NCI-H2029 treated with DMSO at 0.1 percent for 48 hours (cell line): Measurements from ENCODE around the gene FGD6.
"Not testable (repeated sequence)": the region's sequence is repeated elsewhere in the genome, so short reads cannot be mapped to it uniquely, and the experiment has no call there.

Source experiments
- DNase-seq: peaks from one replicate; lab custom pipeline; 2025; lab: John Stamatoyannopoulos, UW

FGD6 gene

DNA sequence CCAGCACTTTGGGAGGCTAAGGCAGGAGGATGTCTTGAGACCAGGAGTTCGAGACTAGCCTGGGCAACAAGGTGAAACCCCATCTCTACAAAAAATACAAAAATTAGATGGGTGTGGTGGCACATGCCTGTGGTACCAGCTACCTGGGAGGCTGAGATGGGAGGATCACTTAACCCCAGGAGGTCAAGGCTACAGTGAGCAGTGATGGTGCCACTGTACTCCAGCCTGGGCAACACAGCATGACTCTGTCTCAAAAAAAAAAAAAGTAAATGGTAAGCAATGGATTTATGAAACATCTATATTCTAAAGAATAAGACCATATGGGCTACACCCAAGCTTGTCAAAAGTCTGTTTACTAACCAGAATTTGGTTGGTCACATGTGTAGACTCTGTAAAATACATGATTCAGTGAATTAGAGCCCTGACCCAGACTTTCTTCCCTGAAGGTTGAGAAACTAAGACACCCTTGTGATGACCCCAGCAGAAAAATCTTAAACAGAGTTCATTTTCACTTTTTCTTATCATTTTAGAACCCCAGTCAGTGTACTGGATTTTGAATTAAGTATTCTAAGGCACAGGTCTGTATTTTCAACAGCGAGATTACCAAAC lies 12.1 kb downstream of the FGD6 start:
- no peak for DNase-seq

DNA sequence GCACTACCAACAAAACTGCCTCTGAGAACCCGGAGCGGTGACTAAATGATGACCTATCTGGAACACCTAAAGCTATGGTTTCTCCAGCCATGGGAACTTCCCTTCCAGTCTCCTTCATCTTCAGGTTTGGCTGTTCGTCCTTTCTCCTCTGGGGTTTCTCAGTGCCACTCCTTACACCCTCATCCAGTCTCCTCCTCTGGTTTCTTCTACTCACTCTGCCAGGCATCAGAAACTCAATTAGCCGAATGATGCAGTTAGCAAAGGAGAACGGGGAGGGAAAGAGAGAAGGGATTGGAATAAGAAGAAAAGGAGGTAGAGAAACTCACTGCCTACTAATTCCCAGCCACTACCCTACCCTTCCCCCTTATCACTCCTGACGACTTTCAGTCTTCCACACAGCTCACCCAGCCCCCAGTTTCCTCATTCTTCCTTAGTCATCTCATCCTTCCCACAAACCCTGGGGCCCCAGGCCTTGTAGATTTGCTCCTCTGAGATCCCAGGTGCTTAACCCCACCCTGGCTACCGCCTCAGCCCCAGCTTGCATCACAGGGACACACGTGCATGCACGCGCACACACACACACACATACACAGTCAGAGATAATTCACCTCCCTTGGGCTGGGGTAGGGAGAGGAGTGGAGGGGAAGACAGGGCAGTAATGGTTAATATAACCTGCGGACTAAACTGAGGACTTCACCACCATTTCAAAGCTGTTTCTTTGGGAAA lies 13.0 kb downstream of the FGD6 start:
- no peak for DNase-seq

DNA sequence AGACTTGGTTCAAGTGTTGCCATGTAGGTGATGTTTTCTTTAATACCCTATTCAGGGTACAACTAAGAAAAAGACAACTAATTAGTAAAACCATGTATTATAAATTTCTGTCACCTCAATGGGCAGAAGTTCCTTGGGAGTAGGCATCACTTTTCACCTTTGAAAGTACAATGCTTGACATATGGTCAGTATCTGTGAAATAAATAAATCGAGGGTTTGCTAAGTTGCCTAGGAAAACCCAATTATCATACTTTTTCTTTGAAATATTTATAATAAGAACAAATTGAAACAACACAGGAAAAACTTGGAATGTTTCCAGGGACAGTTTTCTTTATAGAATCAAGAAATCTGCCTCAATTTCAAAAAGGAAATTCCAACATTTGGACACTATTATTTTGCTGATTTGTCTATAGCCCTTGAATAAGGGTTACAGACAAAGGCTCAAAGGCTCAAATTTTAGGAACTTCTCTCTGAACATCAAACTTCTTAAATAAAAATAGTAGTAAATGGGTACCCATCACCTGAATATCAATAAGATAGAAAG lies 13.7 kb downstream of the FGD6 start:
- no peak for DNase-seq

DNA sequence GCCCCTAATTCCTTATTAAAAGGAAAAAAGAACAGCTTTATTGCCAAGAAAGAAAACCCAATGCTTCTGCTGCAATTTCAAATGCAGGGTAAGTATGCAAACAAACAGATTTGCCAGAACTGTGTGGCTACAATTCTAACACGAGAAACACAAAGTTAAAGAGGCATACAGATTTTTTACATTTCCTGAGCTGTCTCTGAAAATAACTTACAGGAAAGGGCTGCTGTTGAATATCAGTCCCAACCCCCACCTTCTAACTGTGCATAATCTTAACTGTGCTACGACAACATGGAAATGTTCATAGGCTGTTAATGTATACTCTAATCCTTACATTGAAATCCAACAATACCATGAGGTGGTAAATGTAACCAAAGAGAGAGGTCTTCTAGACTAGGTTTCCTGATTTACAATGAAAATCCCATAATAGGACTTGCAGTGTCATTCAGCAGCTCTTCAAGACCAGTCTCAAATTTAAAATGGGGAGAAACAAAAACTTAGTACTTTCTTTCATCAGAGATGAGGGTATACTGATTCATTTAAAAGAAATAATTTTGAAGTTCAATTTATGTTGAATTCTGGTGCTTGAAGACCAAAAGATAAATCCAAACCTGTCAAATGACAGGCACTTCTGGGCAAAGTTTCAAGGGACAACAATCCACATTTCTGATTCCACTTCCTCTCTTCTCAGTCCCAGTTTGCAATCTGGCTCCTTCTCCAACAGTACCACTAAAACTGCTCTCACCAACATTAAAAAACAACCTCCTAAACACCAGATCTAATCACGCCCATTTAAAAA lies 14.4 kb downstream of the FGD6 start:
- no peak for DNase-seq

DNA sequence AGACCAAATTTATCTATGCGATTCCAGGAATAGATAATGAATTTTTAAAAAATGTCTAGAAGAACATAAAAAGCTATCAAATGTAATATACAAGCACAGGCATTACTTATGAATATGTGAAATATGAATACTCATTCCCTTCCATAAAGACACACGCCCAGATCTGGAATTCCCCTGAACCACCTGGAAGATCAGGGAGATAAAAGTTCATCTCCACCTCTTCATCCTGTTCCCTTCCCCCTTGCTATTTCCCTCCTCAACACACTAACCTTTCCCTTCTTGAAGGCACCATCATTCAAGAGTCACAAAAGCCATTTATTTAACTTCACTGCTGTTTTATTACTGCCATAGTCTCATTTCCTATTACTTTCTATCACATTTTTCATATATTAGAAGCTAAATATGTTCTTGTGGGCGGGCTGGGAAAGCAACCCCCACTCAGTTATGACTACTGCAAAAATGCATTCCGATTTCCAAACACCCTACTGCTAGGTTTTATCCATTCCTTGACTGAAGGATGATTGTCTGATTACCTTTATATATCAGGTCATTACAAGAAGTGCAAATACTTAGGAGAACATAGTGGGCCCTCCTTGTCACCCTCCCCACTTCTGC lies 16.1 kb downstream of the FGD6 start:
- DNase-seq = no peak

DNA sequence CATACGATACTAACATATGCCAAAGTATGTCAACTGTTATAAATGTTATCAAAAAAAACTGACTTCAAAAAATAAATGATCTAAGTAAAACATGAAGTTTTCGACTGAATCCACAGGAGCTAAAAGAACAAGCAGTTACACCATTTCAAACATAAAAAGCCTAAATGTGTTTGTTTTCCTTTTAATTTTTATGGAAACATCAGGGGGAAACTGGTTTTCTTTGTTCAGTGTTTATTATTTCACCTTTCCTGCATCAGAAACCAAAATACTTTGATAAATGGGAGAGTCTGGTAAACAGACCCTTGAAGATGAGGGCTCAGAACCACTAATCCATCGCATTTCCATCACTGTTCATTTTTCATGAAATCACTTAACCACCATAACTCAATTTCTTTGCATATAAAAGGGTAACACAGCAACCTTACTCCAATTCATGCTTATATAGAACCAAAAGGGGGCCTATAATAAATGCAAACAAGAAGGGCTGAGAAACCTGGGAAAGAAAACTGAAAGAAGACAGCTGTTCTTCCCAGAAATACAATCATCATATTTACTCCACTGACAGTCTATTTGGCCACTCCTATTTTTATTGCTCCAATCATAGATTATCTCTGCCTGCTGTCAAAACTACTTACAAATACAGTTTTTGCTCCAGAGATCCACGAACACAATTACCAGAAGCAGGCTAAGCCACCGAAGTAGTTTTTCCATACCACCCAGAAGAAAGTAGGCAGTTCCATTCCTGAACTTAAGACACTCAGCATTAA lies 17.0 kb downstream of the FGD6 start:
- no peak for DNase-seq

DNA sequence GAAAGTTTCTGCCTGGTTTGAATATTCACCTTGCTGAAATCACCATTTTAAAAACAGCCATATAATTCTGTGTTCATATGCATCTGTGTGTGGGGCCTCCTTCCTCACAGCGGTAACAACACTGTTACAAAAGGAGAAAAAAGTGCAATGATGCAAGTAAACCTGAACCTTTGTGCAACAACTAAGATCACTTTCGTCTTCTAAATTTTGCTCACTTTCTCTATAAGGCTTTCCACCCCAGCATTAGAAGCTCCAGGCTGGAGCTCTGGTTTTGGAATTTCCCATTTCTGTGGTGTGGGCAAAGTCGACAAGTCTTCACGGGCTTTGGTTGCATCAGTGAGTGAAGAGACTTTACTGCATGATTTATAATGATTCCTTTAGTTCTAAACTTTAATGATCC lies 18.4 kb downstream of the FGD6 start:
- no peak for DNase-seq

DNA sequence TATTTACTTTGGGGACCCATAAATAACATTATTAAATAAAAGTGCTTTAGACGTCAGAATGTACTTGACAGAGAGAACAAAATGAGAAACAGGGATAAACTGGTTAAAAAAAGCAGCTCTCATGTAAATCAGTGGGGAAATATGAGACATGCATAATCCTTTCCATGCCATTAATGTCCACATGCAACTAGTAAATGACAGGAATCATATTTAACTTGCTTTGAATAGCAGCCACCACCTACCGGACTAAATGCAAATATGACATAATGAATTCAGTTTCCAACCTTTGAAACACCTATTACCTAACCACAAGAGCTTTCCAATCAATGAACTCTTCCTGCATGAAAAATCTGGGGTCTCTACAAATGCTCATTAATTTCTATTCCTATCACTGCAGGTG lies 19.6 kb downstream of the FGD6 start:
- DNase-seq = no peak

DNA sequence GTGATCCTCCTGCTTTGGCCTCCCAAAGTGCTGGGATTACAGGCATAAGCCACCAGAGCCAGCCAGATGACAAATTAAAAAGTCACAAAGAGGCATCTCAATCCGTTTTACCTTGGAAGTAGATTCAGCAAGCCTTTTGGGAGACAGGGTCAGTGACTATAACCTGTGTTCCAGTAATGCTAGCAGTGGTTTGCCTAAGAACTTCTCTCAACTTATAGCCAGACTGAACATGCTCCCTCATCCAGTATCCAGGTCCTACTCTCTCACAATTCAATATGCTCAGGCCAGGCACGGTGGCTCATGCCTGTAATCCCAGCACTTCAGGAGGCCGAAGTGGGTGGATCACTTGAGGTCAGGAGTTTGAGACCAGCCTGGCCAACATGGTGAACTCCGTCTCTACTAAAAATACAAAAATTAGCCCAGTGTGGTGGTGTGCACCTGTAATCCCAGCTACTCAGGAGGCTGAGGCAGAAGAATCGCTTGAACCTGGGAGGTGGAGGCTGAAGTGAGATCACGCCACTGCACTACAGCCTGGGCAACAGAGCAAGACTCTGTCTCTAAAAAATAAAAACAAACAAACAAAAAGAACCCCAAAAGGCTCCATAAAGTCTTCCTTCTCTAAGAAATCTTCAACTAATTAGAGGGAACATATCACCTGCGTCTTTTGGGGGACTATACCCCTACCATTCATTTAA lies 20.2 kb downstream of the FGD6 start:
- DNase-seq = not testable (repeated sequence)

DNA sequence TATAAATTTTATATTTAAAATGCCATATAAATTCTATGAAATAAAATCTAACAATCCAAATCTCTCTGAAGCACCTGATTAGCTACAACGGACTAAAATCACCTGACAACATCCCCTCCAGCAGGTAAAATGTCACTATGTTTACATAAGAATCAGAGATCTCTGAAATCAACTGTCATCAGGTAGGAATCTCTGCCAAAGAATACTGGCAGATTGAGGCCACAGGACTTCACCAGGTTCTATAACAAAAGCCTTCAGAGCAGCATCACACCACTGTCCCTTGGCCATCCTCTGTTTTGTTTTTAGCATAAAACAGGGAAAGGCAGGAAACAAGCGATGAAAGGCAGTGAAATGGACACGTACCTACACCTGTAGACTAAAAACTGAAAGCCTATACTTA lies 22.1 kb downstream of the FGD6 start:
- DNase-seq = peak; percentile 51

DNA sequence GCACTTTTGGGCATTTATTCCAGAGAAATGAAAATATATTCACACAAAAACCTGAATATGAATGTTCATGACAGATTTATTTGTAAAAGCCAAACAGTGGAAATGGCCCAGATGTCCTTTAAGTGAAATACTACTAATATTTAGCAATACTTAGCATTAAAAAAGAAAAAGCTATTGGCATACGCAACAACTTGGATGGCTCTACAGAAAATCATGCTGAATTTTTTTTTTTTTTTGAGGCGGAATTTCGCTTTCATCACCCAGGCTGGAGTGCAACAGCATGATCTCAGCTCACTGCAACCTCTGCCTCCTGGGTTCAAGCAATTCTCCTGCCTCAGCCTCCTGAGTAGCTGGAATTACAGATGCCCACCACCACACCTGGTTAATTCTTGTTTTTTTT lies 24.1 kb downstream of the FGD6 start:
- no peak for DNase-seq

DNA sequence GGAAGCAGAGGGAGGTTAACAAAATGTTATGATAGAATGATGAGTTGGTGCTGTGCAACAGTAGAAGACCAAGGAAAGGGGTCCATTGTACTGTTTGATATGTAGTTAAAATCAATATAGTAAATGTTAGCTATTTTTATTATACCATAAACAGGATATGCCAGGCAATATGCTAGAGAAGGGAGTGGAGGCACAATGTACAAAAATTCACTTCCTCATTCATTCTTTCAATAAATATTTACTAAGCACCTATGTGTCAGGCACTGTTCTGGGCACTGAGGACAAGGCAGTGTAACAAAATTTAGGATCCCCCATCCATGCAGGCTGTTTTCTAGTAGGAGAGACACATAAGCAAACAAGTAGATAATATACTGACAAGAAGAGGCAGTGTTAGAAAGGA lies 25.0 kb downstream of the FGD6 start:
- no peak for DNase-seq

DNA sequence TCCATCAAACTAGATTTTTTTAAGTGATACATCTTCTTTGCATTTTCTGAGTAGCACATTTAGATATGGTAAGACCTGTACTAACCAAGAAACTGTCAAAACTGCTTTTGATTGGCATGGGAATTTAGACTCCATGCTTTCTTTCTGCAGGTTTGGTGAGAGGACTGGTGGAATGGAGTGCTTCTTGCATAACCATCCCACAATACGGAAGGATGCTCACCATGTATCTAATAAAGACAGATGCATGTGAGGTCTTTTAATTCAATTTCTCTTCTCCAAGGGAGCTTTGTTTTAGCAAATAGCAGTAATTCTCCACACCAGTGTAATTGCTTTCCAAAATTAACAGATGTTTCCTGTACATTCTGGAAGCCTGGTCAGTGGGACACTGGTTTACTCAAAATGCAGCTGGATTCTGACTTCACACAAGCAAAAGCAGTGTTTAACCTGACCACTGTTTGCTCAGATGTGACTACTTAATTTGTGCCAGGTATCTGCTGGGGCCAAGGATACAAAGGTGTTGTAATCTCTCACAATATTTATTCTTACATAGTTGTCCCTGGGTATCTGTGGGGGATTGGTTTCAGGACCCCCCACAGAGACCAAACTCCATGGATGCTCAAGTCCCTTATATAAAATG lies 26.1 kb downstream of the FGD6 start:
- DNase-seq = no peak

DNA sequence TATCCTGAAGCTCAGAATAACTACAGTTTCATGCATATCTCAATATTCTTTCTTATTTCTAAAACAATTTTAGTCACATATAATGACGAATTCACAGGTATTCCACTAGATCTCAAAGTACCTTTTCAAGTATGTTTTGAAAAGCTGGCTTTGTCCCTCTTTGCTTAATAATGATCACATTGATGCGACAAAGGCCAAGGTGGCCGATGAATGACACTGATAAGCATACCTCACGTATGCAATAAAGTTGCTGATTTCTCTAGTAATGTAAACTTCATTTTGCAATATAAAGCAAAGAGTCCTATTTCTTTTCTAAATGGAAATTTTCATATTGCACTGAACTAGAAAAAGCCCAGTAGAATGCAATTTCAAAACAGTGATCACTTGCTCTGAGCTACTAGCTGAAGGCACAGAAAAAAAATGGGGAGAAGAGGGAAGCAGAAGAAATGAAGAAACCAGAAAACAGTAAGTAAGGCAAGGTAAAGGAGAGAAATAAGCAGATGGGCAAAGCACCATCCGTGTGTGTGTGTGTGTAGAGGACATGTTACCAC lies 29.3 kb downstream of the FGD6 start:
- no peak for DNase-seq

DNA sequence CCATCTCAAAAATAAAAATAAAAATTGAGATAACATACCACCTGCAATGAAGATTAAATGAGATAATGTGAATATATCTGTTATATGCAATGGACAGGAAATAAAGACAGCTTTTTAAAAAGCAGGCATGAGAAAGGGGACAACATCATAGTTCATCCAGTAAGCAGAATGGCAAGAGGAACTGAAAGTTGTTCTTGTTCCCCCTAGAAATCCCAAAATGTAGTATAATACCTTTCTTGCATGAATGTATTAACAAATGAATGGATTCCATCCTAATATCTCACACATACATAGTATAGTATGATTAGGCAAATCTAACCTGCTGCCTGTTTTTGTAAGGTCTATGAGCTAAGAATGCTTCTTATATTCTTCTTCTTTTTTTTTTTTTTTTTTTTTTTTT lies 31.4 kb downstream of the FGD6 start:
- DNase-seq = no peak

DNA sequence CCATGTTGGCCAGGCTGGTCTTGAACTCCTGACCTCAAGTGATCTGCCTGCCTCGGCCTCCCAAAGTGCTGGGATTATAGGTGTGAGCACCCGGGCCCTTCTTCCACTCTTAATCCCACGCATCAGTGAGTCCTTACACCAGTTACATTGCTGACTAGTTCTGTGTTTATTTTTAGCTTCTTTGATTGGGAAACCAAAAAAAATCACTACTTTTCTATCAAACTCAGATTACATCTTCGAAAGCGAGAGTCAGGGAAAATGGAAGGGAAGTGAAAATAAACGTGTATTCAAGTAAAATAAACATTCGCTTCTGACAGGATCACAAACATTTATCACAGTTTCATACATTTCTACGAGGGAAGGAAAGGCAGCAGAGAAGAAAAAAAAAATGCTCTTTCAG lies 32.2 kb downstream of the FGD6 start:
- no peak for DNase-seq

DNA sequence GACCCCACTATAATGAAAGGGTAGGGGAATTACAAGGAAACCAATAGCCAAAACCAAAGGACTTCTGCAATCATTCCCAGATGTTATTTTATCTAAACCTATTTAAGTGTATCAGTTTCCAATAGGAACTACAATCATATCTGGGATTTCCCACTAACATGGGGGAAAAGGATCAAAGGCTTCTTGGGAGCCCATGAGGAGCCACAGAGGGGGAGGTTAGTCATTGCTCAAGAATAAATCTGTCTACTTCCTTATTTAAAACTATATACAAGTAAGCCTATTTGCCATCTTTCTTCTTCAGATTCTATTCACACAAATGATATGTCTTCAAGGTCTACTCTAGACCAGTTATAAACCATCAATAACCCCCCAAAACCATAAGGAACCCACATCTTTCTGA lies 33.1 kb downstream of the FGD6 start:
- DNase-seq = no peak

DNA sequence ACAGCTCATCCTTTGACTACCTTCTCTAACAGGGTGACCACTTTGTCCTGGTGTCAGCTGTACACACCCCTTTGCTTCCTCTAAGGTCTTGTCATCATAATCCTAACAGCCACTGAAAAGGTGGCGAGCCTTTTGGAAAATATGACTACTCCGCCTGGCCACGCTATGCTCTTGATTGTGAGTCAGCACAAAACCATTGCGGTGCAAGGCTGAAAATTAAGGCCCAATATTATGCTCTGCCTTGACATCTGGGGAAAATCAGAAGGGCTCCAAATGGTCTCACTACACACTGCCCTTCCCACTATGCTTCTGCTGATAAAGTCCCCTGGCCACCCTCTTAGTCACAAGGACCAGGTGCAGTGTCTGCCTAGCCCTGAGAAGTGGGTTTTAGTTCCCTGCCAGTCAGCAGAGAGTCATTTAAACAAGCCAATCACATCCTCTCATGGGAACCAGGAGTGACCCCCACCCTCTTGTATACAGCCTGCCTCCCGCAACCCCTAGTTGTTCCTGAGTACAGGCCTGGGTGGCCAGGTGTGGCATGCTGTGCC lies 34.3 kb downstream of the FGD6 start:
- no peak for DNase-seq

DNA sequence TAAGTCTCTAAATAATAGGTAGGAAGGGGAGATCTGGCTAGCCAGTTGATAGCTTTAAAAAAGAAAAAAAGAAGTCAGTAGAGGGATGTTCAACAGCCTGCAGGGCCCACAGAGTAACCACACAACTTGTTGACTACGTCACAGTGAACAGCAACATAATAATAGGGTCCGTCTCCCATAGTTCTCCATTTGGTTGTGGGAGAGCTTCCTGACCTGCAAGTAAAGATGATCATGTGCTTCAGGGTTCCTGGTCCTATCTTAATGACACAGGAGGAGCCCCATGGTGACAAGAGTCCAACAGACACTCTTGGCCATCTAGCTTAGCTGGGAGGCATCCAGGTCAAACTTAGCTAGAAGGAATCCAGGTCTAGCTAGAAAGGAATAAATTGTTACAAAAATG lies 36.2 kb downstream of the FGD6 start:
- DNase-seq = no peak

DNA sequence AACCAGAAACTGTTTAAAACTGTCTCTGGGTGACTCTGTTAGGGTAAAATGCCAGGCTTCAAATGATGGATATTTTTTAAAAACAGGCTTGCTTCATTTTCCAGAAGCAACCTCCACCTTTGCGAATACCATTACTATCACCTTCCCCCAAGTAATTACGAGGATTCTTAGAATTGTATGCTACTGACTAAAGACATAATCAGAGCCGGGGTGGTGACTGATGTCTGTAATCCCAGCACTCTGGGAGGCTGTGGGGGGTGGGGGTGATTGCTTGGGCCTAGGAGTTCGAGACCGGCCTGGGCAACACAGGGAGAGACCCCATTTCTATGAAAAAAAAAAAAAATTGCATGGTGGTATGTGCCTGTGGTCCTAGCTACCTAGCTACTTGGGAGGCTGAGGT lies 38.3 kb downstream of the FGD6 start:
- DNase-seq = no peak
